IMR-90 (cell line): ENCODE results near the gene DNAJB2. TPM values are rescaled to one million over a fixed set of nuclear protein-coding genes. Genes with fewer than 3 reads are reported as not detected.
A peak's percentile ranks its signal among the peaks of the same experiment; 100 is the strongest.

Source experiments
- MAFK ChIP-seq: IDR thresholded peaks from 2 replicates; pipeline ENCODE4 v1.6.1; 2012; ENCODE audit warnings: low read depth, low read length, improper control_type of control experiment
- MXI1 ChIP-seq: IDR thresholded peaks from 2 replicates; pipeline ENCODE4 v1.6.1; 2012; ENCODE audit warnings: low read depth, mild to moderate bottlenecking, low read length, moderate library complexity, borderline replicate concordance
- polyA plus RNA-seq, 3 experiments: library from polyadenylated mRNA; depleted of rRNA; stranded (reverse); fragments of >200 nt; gene quantifications; 2 replicates each; pipeline ENCODE4 v1.2.3, GENCODE V29; 2012; ENCODE audit warnings: low replicate concordance in 1 of 3
- total RNA-seq: library from RNA; depleted of rRNA; stranded (reverse); fragments of >200 nt; gene quantifications from 2 replicates; pipeline ENCODE4 v1.2.3, GENCODE V29; 2012
- TF ChIP-seq, protein P1 (sequence below): conservative IDR thresholded peaks from 2 replicates; pipeline ENCODE4 v1.5.1; 2012; ENCODE audit warnings: mild to moderate bottlenecking, low read depth, low read length, improper control_type of control experiment

DNAJB2 gene
- total and polyA plus RNA-seq, 2 of the 4 experiments (the other 2 are of a cell fraction), result 30.6 to 45.8 TPM

- TF ChIP-seq, protein P1, sequence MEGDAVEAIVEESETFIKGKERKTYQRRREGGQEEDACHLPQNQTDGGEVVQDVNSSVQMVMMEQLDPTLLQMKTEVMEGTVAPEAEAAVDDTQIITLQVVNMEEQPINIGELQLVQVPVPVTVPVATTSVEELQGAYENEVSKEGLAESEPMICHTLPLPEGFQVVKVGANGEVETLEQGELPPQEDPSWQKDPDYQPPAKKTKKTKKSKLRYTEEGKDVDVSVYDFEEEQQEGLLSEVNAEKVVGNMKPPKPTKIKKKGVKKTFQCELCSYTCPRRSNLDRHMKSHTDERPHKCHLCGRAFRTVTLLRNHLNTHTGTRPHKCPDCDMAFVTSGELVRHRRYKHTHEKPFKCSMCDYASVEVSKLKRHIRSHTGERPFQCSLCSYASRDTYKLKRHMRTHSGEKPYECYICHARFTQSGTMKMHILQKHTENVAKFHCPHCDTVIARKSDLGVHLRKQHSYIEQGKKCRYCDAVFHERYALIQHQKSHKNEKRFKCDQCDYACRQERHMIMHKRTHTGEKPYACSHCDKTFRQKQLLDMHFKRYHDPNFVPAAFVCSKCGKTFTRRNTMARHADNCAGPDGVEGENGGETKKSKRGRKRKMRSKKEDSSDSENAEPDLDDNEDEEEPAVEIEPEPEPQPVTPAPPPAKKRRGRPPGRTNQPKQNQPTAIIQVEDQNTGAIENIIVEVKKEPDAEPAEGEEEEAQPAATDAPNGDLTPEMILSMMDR, result peak; percentile 99
- TF ChIP-seq MXI1 (peak; percentile 46; the same call in 1 of the 2 replicates), MAFK (no peak)
Observed at GRCh38 chr2:219294356-219295351, 15.5 kb downstream of the DNAJB2 start (continued).
